Mesendoderm (in vitro differentiated cells): Measurements from ENCODE around the gene PHC3.
A peak's percentile ranks its signal among the peaks of the same experiment; 100 is the strongest.

Experiments used
- DNase-seq: peaks from one replicate; pipeline ENCODE4 v3.0.0; 2013
- H2AK5ac ChIP-seq: 2 replicates; pipeline ENCODE4 v1.6.1; 2013; ENCODE audit warnings: low read length, inconsistent platforms
- H2BK120ac ChIP-seq: 2 replicates; pipeline ENCODE4 v1.6.1; 2013; ENCODE audit warnings: low read depth, mild to moderate bottlenecking, low read length, moderate library complexity, mixed read lengths
- H2BK15ac ChIP-seq: replicated peaks from 2 replicates; pipeline ENCODE4 v1.6.1; 2013; ENCODE audit warnings: low read depth, mild to moderate bottlenecking, moderate library complexity
- H2BK5ac ChIP-seq: 2 replicates; pipeline ENCODE4 v1.6.1; 2013; ENCODE audit warnings: low read length, inconsistent platforms
- H3K18ac ChIP-seq: 2 replicates; pipeline ENCODE4 v1.6.1; 2013; ENCODE audit warnings: mild to moderate bottlenecking, low read length, mixed read lengths
- H3K23ac ChIP-seq: one replicate; pipeline ENCODE4 v1.6.1; 2013; ENCODE audit warnings: low read length
- H3K27ac ChIP-seq: 2 replicates; pipeline ENCODE4 v1.5.1; 2013; ENCODE audit warnings: low read depth, mild to moderate bottlenecking, inconsistent platforms, low read length, moderate library complexity
- H3K27me3 ChIP-seq: 2 replicates; pipeline ENCODE4 v1.6.1; 2013; ENCODE audit warnings: low read length, control low read depth, mild to moderate bottlenecking, inconsistent platforms; ENCODE audit not compliant: insufficient read depth, poor library complexity
- H3K36me3 ChIP-seq: 2 replicates; pipeline ENCODE4 v1.6.1; 2013; ENCODE audit warnings: low read length, inconsistent platforms; ENCODE audit not compliant: control insufficient read depth, insufficient read depth
- H3K4ac ChIP-seq: one replicate; pipeline ENCODE4 v1.6.1; 2013; ENCODE audit warnings: low read depth, mild to moderate bottlenecking, low read length, moderate library complexity
- H3K4me1 ChIP-seq: 2 replicates; pipeline ENCODE4 v1.6.1; 2013; ENCODE audit warnings: low read depth, low read length, inconsistent platforms; ENCODE audit not compliant: control insufficient read depth
- H3K4me2 ChIP-seq: 2 replicates; pipeline ENCODE4 v1.6.1; 2013; ENCODE audit warnings: low read length
- H3K4me3 ChIP-seq: 2 replicates; pipeline ENCODE4 v1.5.1; 2013; ENCODE audit warnings: mild to moderate bottlenecking, low read length
- H3K56ac ChIP-seq: one replicate; pipeline ENCODE4 v1.6.1; 2013; ENCODE audit warnings: low read length
- H3K79me1 ChIP-seq: 2 replicates; pipeline ENCODE4 v1.6.1; 2013; ENCODE audit warnings: low read length, inconsistent platforms
- H3K79me2 ChIP-seq: 2 replicates; pipeline ENCODE4 v1.6.1; 2013; ENCODE audit warnings: mild to moderate bottlenecking, low read length; ENCODE audit not compliant: control insufficient read depth, insufficient read depth
- H3K9ac ChIP-seq: 2 replicates; pipeline ENCODE4 v1.6.1; 2013; ENCODE audit warnings: low read length, inconsistent platforms
- H4K5ac ChIP-seq: one replicate; pipeline ENCODE4 v1.6.1; 2013; ENCODE audit warnings: low read length
- H4K8ac ChIP-seq: one replicate; pipeline ENCODE4 v1.6.1; 2013; ENCODE audit warnings: low read depth, mild to moderate bottlenecking, control low read depth, low read length, moderate library complexity
- WGBS: extraction: QIAGEN DNeasy Blood & Tissue Kit; methylation state at CpG from one replicate; pipeline ENCODE4 v1.1.7; 2013; ENCODE audit warnings: low lambda C conversion rate, missing lambda C conversion rate; ENCODE audit not compliant: insufficient coverage; ENCODE audit errors: extremely low coverage; 5-methylcytosine and 5-hydroxymethylcytosine counted together

PHC3 gene

DNA sequence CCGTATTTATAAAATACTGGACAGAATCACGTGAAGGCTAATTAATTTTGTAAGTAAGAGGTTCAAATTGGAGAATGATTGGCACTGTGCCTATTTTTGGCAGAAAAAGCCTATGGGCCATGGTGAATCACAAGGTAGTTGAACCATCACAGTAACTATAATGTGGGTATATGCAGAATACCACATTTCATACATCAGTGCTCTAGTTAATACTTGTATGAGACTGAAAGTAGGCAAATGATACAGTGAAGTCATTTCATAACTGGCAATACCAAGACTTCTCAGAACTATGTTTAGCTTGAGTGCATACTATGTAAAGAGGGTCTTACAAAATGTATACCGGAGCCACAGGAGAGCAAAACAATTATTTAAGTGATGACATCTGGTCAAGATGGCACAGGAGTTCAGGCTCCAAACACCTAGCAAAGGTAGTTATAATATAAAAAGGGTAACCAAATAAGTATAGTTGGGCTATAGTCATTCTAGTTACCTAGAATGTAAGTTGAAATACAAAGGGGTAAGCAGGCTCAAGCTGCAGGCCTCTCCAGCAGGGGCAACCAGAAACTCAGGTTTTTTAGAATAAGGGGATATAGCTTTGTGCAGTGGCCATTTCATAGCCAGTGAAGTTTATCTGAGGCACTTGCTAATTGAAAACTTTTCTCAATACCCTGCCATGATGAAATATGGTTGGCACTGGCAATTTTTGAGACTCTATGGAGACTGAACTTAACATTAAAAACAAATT is 124.7 kb downstream of the PHC3 start:
- no peak overlapping the region for H3K27ac ChIP-seq
- no peak overlapping the region for H3K18ac ChIP-seq
- WGBS, result no CpG with 5 or more reads among the region's 3 CpGs

GRCh38 chr3:170055209-170055608 is 126.3 kb downstream of the PHC3 start:
- Histone ChIP-seq H2BK120ac (no peak overlapping the region), H3K56ac (no peak overlapping the region), H3K9ac (no peak overlapping the region), H3K4me1 (peaks cover 3% of the 10 kb centered on the region), H3K23ac (no peak overlapping the region), H3K18ac (no peak overlapping the region), H3K27ac (no peak overlapping the region), H3K4me2 (no peak overlapping the region), H3K4ac (no peak overlapping the region), H3K27me3 (no peaks in the 10 kb centered on the region), H3K79me2 (no peaks in the 10 kb centered on the region), H4K8ac (no peak overlapping the region), H2BK5ac (no peak overlapping the region), H2BK15ac (no peak overlapping the region), H3K79me1 (no peaks in the 10 kb centered on the region), H4K5ac (no peak overlapping the region), H3K36me3 (no peaks in the 10 kb centered on the region), H2AK5ac (no peak overlapping the region), H3K4me3 (no peak overlapping the region)
- no peak for DNase-seq
- WGBS, result no CpG with 5 or more reads among the region's 5 CpGs

More for the DNA sequence above, 124.7 kb downstream of the PHC3 start:
- H2BK15ac ChIP-seq, result no peak overlapping the region
- H3K36me3 ChIP-seq, result no peaks in the 10 kb centered on the region
- H3K27me3 ChIP-seq, result no peaks in the 10 kb centered on the region
- no peak overlapping the region for H3K4ac ChIP-seq
- no peak overlapping the region for H4K8ac ChIP-seq
- H3K56ac ChIP-seq, result no peak overlapping the region
- H2BK5ac ChIP-seq, result no peak overlapping the region
- no peaks in the 10 kb centered on the region for H3K79me2 ChIP-seq
- DNase-seq, result no peak
- H3K4me2 ChIP-seq, result no peak overlapping the region
- no peak overlapping the region for H4K5ac ChIP-seq
- H3K4me1 ChIP-seq, result peaks cover 3% of the 10 kb centered on the region
- H2AK5ac ChIP-seq, result no peak overlapping the region
- no peak overlapping the region for H3K9ac ChIP-seq
- no peak overlapping the region for H2BK120ac ChIP-seq
- H3K4me3 ChIP-seq, result no peak overlapping the region
- H3K79me1 ChIP-seq, result no peaks in the 10 kb centered on the region
- H3K23ac ChIP-seq, result no peak overlapping the region

- no CpG with 5 or more reads among the region's 1 CpG for WGBS
- H3K4me2 ChIP-seq, result no peak overlapping the region
Observed at GRCh38 chr3:170054204-170054603, 127.3 kb downstream of the PHC3 start.

DNA sequence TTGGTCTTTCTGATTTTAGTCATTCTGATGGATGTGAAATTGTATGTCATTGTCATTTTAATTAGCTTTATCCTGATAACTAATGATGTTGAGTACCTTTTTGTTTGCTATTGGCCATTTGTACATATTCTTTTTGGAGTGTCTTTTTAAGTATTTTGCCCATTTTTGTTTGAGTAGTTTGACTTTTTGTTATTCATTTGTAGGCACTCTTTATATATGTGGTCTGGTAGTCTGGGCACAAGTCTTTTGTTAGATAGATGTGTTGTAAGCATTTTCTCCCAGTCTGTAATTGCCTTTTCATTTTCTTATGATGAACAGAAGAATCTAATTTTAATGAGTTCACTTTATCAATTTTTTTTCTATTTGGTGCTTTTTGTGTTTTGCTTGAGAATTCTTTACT is 129.1 kb downstream of the PHC3 start:
- no peak overlapping the region for H3K23ac ChIP-seq
- no peak overlapping the region for H3K27ac ChIP-seq
- H3K4me3 ChIP-seq, result no peak overlapping the region
- H3K36me3 ChIP-seq, result no peaks in the 10 kb centered on the region
- no peak overlapping the region for H3K4me2 ChIP-seq
- no peak overlapping the region for H4K8ac ChIP-seq
- no peak overlapping the region for H2BK5ac ChIP-seq
- no peaks in the 10 kb centered on the region for H3K79me2 ChIP-seq
- H2BK15ac ChIP-seq, result no peak overlapping the region
- no peaks in the 10 kb centered on the region for H3K4me1 ChIP-seq
- H3K56ac ChIP-seq, result no peak overlapping the region
- no peaks in the 10 kb centered on the region for H3K79me1 ChIP-seq
- H3K18ac ChIP-seq, result no peak overlapping the region
- no peaks in the 10 kb centered on the region for H3K27me3 ChIP-seq
- no peak overlapping the region for H2BK120ac ChIP-seq
- DNase-seq, result no peak
- H4K5ac ChIP-seq, result no peak overlapping the region
- no peak overlapping the region for H3K4ac ChIP-seq
- H3K9ac ChIP-seq, result no peak overlapping the region
- no peak overlapping the region for H2AK5ac ChIP-seq

More at GRCh38 chr3:170054204-170054603, 127.3 kb downstream of the PHC3 start:
- Histone ChIP-seq H3K27ac (no peak overlapping the region), H4K8ac (no peak overlapping the region), H3K79me2 (no peaks in the 10 kb centered on the region), H3K27me3 (no peaks in the 10 kb centered on the region), H3K23ac (no peak overlapping the region), H3K4me1 (no peaks in the 10 kb centered on the region), H2BK15ac (no peak overlapping the region), H3K36me3 (no peaks in the 10 kb centered on the region), H2AK5ac (no peak overlapping the region), H3K79me1 (no peaks in the 10 kb centered on the region), H2BK120ac (no peak overlapping the region), H3K9ac (no peak overlapping the region), H3K18ac (no peak overlapping the region), H3K56ac (no peak overlapping the region), H3K4ac (no peak overlapping the region), H3K4me3 (no peak overlapping the region), H2BK5ac (no peak overlapping the region), H4K5ac (no peak overlapping the region)
- DNase-seq, result peak; percentile 27

DNA sequence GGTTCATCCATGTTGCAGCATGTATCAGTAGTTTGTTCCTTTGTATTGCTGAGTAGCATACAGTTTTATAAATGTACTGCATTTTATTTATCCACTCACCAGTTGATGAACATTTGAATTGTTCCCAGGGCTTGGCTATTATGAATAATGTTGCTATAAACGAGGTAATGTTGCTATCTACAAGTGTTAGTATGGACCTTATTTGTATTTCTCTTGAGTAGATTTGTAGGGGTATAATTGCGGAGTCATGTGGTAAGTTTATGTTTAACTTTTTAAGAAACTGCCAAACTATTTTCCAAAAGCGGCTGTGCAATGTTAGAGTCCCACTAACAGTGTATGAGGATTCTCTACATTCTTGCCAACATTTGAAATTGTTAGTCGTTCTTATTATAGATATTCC is 130.8 kb downstream of the PHC3 start:
- Histone ChIP-seq H3K18ac (no peak overlapping the region), H3K79me1 (no peaks in the 10 kb centered on the region), H3K27ac (no peak overlapping the region), H3K23ac (no peak overlapping the region), H2BK5ac (no peak overlapping the region), H4K8ac (no peak overlapping the region), H3K36me3 (no peaks in the 10 kb centered on the region), H3K4me1 (no peaks in the 10 kb centered on the region), H3K4me3 (no peak overlapping the region), H4K5ac (no peak overlapping the region), H3K56ac (no peak overlapping the region), H2BK15ac (no peak overlapping the region), H3K4me2 (no peak overlapping the region), H3K4ac (no peak overlapping the region), H3K27me3 (no peaks in the 10 kb centered on the region), H3K9ac (no peak overlapping the region), H3K79me2 (no peaks in the 10 kb centered on the region), H2AK5ac (no peak overlapping the region), H2BK120ac (no peak overlapping the region)
- no peak for DNase-seq
- no CpG with 5 or more reads among the region's 4 CpGs for WGBS
